Measurements from ENCODE around the gene ETV3. TPM values are rescaled to one million over a fixed set of nuclear protein-coding genes. Genes with fewer than 3 reads are reported as not detected.

The ETV3 gene
- total and polyA plus RNA-seq, 2 of the 4 experiments (the other 2 are of a cell fraction), result 6.4 to 14.7 TPM

DNA sequence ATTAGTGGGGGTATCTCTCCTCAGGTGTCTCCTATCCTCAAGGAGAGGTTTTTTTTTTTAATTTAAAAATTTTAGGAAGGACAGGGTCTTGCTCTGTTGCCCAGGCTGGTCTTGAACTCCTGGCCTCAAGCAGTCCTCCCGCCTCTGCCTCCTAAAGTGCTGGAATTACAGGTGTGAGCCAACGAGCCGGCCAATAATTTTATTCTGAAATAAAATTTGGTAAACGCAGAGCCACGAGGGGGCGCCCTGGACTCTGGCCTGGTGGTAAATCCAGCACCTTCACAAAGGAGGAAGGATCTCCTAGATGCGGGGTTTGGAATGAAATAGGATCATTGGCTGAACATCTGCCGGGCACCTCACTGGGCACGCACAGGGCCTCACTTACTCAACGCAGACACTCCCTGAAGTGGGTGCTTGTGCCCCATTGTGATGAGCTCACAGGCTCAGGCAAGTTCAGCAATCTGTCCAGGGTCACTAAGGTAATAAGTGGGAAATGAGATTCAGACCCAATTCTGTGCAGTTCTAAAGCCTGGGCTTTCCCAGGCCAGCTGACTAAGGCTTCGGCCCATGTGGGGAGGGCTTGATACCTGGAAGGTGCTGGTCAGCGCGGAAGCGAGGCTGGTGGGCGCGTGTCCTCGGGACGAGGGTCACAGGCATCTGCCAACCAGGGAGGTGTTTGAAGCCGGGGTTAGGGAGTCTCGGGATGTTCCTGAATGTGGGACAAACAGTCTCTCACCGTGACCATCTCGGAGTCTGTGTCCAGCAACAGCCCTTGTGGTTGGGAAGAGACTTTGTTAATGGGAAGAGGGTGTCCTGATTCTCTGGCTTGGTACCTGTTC lies 32.7 kb upstream of the ETV3 start:
- no peak overlapping the region for H3K23ac ChIP-seq (ENCODE audit: low read depth, low read length)
- 75% methylated on average over 15 of the region's 22 CpGs; no CpG with 5 or more reads in 1 of the 2 experiments for whole genome bisulfite sequencing, 2 experiments (ENCODE audit: extremely low coverage in 2 of 2, insufficient read length in 1 of 2)
- H3K56ac ChIP-seq (ENCODE audit: extremely low read depth, insufficient read depth, low read length), result no peak overlapping the region
- BruUV-seq (replicated peaks), result no TSS peak
- dilution Hi-C loops (cut with HindIII; ENCODE audit: low sequenced_read_pairs, unreplicated experiment) (no loop called here), intact Hi-C loops (cut with micrococcal nuclease) (loop anchor here (5.0 kb wide), 1 partner anchor 326 kb away; no protein-coding TSS in a partner anchor), in situ Hi-C loops (cut with MboI; ENCODE audit: low sequenced_read_pairs) (no loop called here)
- H2BK20ac ChIP-seq (ENCODE audit: low read depth, low read length), result no peak overlapping the region
- no peaks in the 10 kb centered on the region for H3K9me1 ChIP-seq (ENCODE audit: insufficient read depth, low read length)
- no peaks in the 10 kb centered on the region for H3K79me1 ChIP-seq (ENCODE audit: low read depth in 1 of 2, low read length in 2 of 2)
- H3K4me2 ChIP-seq (ENCODE audit: low read depth, low read length), result no peak overlapping the region
- peaks cover 39% of the 10 kb centered on the region for H3K27me3 ChIP-seq (ENCODE audit: control insufficient read depth, insufficient read depth, low read length)
- CTCF ChIA-PET, result interaction anchor here (0.7 kb wide), 1 partner anchor 192 kb away, joined by 3 read pairs; no protein-coding TSS in a partner anchor
- no peak overlapping the region for H2AK5ac ChIP-seq (ENCODE audit: low read depth, low read length)
- no peak overlapping the region for H4K8ac ChIP-seq (ENCODE audit: low read depth in 2 of 2, low read length in 2 of 2)
- POLR2A ChIA-PET (ENCODE audit: unreplicated experiment), result no interaction called here
- TF ChIP-seq RFX5 (IDR thresholded peaks at IDR 0.05; ENCODE audit: low read depth, low read length) (no peak), MAZ (IDR thresholded peaks at IDR 0.05; ENCODE audit: borderline replicate concordance, low read depth, low read length) (no peak)
- TF ChIP-seq, protein P1, sequence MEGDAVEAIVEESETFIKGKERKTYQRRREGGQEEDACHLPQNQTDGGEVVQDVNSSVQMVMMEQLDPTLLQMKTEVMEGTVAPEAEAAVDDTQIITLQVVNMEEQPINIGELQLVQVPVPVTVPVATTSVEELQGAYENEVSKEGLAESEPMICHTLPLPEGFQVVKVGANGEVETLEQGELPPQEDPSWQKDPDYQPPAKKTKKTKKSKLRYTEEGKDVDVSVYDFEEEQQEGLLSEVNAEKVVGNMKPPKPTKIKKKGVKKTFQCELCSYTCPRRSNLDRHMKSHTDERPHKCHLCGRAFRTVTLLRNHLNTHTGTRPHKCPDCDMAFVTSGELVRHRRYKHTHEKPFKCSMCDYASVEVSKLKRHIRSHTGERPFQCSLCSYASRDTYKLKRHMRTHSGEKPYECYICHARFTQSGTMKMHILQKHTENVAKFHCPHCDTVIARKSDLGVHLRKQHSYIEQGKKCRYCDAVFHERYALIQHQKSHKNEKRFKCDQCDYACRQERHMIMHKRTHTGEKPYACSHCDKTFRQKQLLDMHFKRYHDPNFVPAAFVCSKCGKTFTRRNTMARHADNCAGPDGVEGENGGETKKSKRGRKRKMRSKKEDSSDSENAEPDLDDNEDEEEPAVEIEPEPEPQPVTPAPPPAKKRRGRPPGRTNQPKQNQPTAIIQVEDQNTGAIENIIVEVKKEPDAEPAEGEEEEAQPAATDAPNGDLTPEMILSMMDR (conservative IDR thresholded peaks at IDR 0.05; ENCODE audit: low read depth, low read length), result peak; percentile 48
- no peak overlapping the region for H3K14ac ChIP-seq (replicated peaks; ENCODE audit: low read depth, low read length)
- H2AFZ ChIP-seq (replicated peaks; ENCODE audit: low read length, poor library complexity), result no peak overlapping the region
- H3K4me1 ChIP-seq (ENCODE audit: control insufficient read depth, insufficient read depth, low read length), result no peaks in the 10 kb centered on the region
- H3K4ac ChIP-seq (ENCODE audit: low read depth, low read length), result no peak overlapping the region
- no peak overlapping the region for H2BK120ac ChIP-seq (ENCODE audit: low read depth, low read length)
- no peaks in the 10 kb centered on the region for H4K20me1 ChIP-seq (ENCODE audit: insufficient read depth, low read length)
- H3K18ac ChIP-seq (ENCODE audit: low read depth, low read length), result no peak overlapping the region
- H4K91ac ChIP-seq (ENCODE audit: insufficient read depth, low read depth, low read length), result no peak overlapping the region
- H2BK5ac ChIP-seq (ENCODE audit: low read depth, low read length, poor library complexity, severe bottlenecking), result no peak overlapping the region
- ATAC-seq (ENCODE audit: low read depth) (peak; percentile 49; the same call in 1 of the 2 replicates), DNase-seq (no peak)
- H3K9ac ChIP-seq (ENCODE audit: low read depth, low read length), result no peak overlapping the region
- no peaks in the 10 kb centered on the region for H3K9me3 ChIP-seq (ENCODE audit: control insufficient read depth, insufficient read depth, low read length)
- H3K27ac ChIP-seq (ENCODE audit: insufficient read depth, low read length), result no peak overlapping the region
- no peak overlapping the region for H4K5ac ChIP-seq (ENCODE audit: low read depth, low read length)
- no peaks in the 10 kb centered on the region for H3K36me3 ChIP-seq (ENCODE audit: control insufficient read depth, insufficient read depth, low read length)
- H3K4me3 ChIP-seq (ENCODE audit: insufficient read depth, low read depth, low read length), result no peak overlapping the region
- H2BK15ac ChIP-seq (ENCODE audit: low read depth, low read length), result no peak overlapping the region
- H2AK9ac ChIP-seq (replicated peaks; ENCODE audit: low read depth, low read length, poor library complexity), result no peak overlapping the region
